CD4-positive, alpha-beta memory T cell (primary cell): Measurements from ENCODE around the gene ATAD5. TPM values are rescaled to one million over a fixed set of nuclear protein-coding genes. Genes with fewer than 3 reads are reported as not detected.
"Not testable (repeated sequence)": the region's sequence is repeated elsewhere in the genome, so short reads cannot be mapped to it uniquely, and the experiment has no call there.

ENCODE experiments used
- CTCF ChIA-PET: fragments of 350-600 bp; sonication (Branson Sonifier 250); formaldehyde crosslinking; loops from one replicate; lab custom pipeline; 2021; ENCODE audit warnings: inconsistent platforms; ENCODE audit not compliant: partially characterized antibody; lab: Charles Lee
- POLR2A ChIA-PET: fragments of 350-600 bp; sonication (Branson Sonifier 250); formaldehyde crosslinking; loops from one replicate; lab custom pipeline; 2021; ENCODE audit not compliant: partially characterized antibody; lab: Charles Lee
- DNase-seq, 5 donors: peaks; one replicate each; pipeline versions ENCODE4 v3.0.0 to v3.0.0-alpha.2; 2020 to 2022; ENCODE audit warnings: mixed read lengths in 1 of 5
- H3K27ac ChIP-seq: one replicate; pipeline ENCODE4 v1.7.0; 2013; ENCODE audit warnings: low read depth, low read length
- H3K27me3 ChIP-seq: 2 replicates; pipeline ENCODE4 v1.7.0; 2013; ENCODE audit warnings: mild to moderate bottlenecking, low read length, moderate library complexity; ENCODE audit not compliant: insufficient read depth
- H3K36me3 ChIP-seq: 2 replicates; pipeline ENCODE4 v1.7.0; 2013; ENCODE audit warnings: mild to moderate bottlenecking, low read length, moderate library complexity; ENCODE audit not compliant: insufficient read depth
- H3K4me1 ChIP-seq: 2 replicates; pipeline ENCODE4 v1.7.0; 2013; ENCODE audit warnings: mild to moderate bottlenecking, low read length, moderate library complexity; ENCODE audit not compliant: insufficient read depth
- H3K4me3 ChIP-seq, 2 donors: one replicate each; pipeline ENCODE4 v1.7.0; 2013; ENCODE audit warnings: low read length in 2 of 2, mild to moderate bottlenecking in 1 of 2
- H3K9me3 ChIP-seq, 2 donors: one replicate each; pipeline ENCODE4 v1.7.0; 2013; ENCODE audit warnings: low read length in 2 of 2, control low read depth in 1 of 2; ENCODE audit not compliant: control insufficient read depth in 1 of 2
- H3K27ac Mint-ChIP-seq, 7 donors: one replicate each; pipeline ENCODE4 v1.8.0; 2020 to 2021; ENCODE audit warnings: mixed read lengths in 7 of 7, mild to moderate bottlenecking in 6 of 7, inconsistent platforms in 3 of 7, moderate library complexity in 3 of 7
- H3K27me3 Mint-ChIP-seq, 2 donors: one replicate each; pipeline ENCODE4 v1.8.0; 2020 to 2021; ENCODE audit warnings: mixed read lengths in 2 of 2
- H3K36me3 Mint-ChIP-seq, 2 donors: one replicate each; pipeline ENCODE4 v1.8.0; 2020 to 2021; ENCODE audit warnings: mixed read lengths in 2 of 2, inconsistent platforms in 1 of 2, mild to moderate bottlenecking in 1 of 2
- H3K4me1 Mint-ChIP-seq, 4 donors: one replicate each; pipeline ENCODE4 v1.8.0; 2020 to 2021; ENCODE audit warnings: mixed read lengths in 4 of 4, mild to moderate bottlenecking in 1 of 4
- H3K4me3 Mint-ChIP-seq, 8 donors: one replicate each; pipeline ENCODE4 v1.8.0; 2020 to 2021; ENCODE audit warnings: mixed read lengths in 8 of 8, mild to moderate bottlenecking in 7 of 8, moderate library complexity in 6 of 8, inconsistent platforms in 3 of 8
- H3K9me3 Mint-ChIP-seq, 8 donors: one replicate each; pipeline ENCODE4 v1.8.0; 2020 to 2021; ENCODE audit warnings: mixed read lengths in 8 of 8, mild to moderate bottlenecking in 5 of 8, inconsistent platforms in 3 of 8, moderate library complexity in 1 of 8
- intact Hi-C: fragments of 100-400 bp; cut with micrococcal nuclease; formaldehyde crosslinking; loops from one replicate; pipeline ENCODE4 v1.15.1; 2023
- polyA plus RNA-seq, 2 donors: library from polyadenylated mRNA; unstranded; fragments of 300-500 nt; fragmentation: Illumina TruSeq; gene quantifications; one replicate each; pipeline ENCODE4 v1.2.3, GENCODE V29; 2021
- total RNA-seq, 2 experiments: library from RNA; stranded (reverse); gene quantifications; one replicate each; pipeline ENCODE4 v1.2.3, GENCODE V29; 2021

ATAD5 gene
- total and polyA plus RNA-seq, 4 experiments from 2014 or later: 0.15 to 4.5 (median 3.2) TPM

DNA sequence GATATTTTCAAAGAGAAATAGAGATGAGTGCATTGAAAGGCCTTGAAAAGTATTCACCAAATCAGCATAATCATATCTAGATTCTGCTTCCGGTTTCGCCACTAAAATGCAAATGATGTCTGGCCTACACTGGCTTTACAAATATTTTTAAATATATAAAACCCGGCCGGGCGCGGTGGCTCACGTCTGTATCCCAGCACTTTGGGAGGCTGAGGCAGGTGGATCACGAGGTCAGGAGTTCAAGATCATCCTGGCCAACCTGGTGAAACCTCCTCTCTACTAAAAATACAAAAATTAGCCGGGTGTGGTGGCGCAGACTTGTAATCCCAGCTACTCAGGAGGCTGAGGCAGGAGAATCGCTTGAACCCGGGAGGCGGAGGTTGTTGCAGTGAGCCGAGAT is 8.8 kb upstream of the ATAD5 start:
- ChIA-PET POLR2A (interaction anchor here (1.0 to 11.3 kb wide), 5 partner anchors 14 to 346 kb away, joined by 4 to 317 read pairs (median 7); partner anchors contain the start of gene GOSR1), CTCF (interaction anchor here (4.9 to 12.7 kb wide), 2 partner anchors 13 to 25 kb away, joined by 29 to 271 read pairs; no protein-coding TSS in a partner anchor)
- intact Hi-C loops: loop anchor here (5.0 kb wide), 3 partner anchors 36 to 494 kb away; no protein-coding TSS in a partner anchor
- H3K27ac Mint-ChIP-seq: peak overlapping the region; percentile 88 to 96 (median 91)
- peak overlapping the region; percentile 10 to 90 for H3K4me3 ChIP-seq
- H3K9me3 Mint-ChIP-seq, H3K27me3 Mint-ChIP-seq, H3K36me3 ChIP-seq, H3K27me3 ChIP-seq, H3K9me3 ChIP-seq: not testable (repeated sequence)
- peak in 1 of 5 donors; percentile 52 for DNase-seq
- H3K4me3 Mint-ChIP-seq: peak overlapping the region; percentile 93 to 100 (median 96)
- H3K4me1 ChIP-seq: peaks cover 60% of the 10 kb centered on the region
- peaks cover 35 to 62% (median 47%) of the 10 kb centered on the region in 4 donors for H3K4me1 Mint-ChIP-seq
- peak overlapping the region; percentile 83 for H3K27ac ChIP-seq
- peaks cover 5 to 27% of the 10 kb centered on the region in 2 donors for H3K36me3 Mint-ChIP-seq

DNA sequence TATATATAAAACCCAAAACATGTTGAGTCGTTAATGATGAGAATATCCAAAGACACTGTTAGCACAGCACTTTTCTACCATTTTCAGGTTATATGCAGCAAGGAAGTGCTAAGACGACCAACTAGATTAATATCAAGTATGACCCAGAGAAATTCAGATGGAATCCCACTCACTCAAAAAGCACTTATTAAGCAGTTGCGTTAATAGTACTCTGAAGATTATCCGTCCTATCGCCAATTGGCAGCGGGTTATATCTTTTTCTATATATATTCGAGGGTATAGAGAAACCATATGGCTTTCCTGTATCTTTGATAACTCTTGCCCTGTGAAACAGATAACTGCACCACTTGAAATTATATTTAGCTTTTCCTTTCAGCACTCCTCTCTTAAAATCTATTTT is 8.3 kb upstream of the ATAD5 start:
- Mint-ChIP-seq H3K9me3 (peaks cover 0 to 2% (median 0%) of the 10 kb centered on the region in 8 donors), H3K27me3 (no peaks in the 10 kb centered on the region), H3K4me1 (peaks cover 35 to 56% (median 45%) of the 10 kb centered on the region in 4 donors), H3K27ac (peak overlapping the region; percentile 81 to 97 (median 94)), H3K4me3 (peak overlapping the region; percentile 93 to 100 (median 96)), H3K36me3 (peaks cover 4 to 27% of the 10 kb centered on the region in 2 donors)
- Histone ChIP-seq H3K9me3 (no peaks in the 10 kb centered on the region), H3K27me3 (no peaks in the 10 kb centered on the region), H3K27ac (peak overlapping the region; percentile 83), H3K4me3 (peak overlapping the region; percentile 90 to 92), H3K4me1 (peaks cover 55% of the 10 kb centered on the region), H3K36me3 (no peaks in the 10 kb centered on the region)
- ChIA-PET POLR2A (interaction anchor here (1.0 to 11.3 kb wide), 12 partner anchors 12 to 1257 kb away, joined by 3 to 317 read pairs (median 6); partner anchors contain the start of genes ABHD15 and GOSR1), CTCF (interaction anchor here (2.5 to 12.7 kb wide), 3 partner anchors 14 to 37 kb away, joined by 9 to 271 read pairs (median 29); no protein-coding TSS in a partner anchor)
- intact Hi-C loops: loop anchor here (5.0 kb wide), 3 partner anchors 36 to 494 kb away; no protein-coding TSS in a partner anchor
- no peak for DNase-seq

DNA sequence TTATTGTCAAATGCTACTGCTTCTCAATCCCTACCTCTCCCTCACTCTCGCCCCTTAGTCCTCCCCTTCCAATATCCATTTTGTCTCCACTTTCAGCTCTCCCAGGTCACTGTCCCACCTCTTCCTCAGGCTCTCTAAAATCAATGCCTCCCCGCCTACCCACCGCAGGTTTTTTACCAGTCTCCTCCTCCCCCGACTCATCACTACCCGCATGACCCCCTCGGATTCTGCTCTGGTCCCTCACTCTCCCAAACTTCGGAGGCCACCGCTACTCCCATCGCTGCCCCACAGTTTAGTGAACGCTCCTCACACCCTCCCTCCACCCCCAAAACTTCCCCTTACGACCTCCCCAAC is 7.8 kb upstream of the ATAD5 start:
- H3K27ac ChIP-seq: peak overlapping the region; percentile 83
- Mint-ChIP-seq H3K4me3 (peak overlapping the region; percentile 93 to 100 (median 96)), H3K9me3 (peaks cover 0 to 2% (median 0%) of the 10 kb centered on the region in 8 donors), H3K27me3 (no peaks in the 10 kb centered on the region), H3K36me3 (peaks cover 0 to 22% of the 10 kb centered on the region in 2 donors), H3K4me1 (peaks cover 31 to 51% (median 40%) of the 10 kb centered on the region in 4 donors), H3K27ac (peak overlapping the region; percentile 81 to 97 (median 94))
- H3K9me3 ChIP-seq: no peaks in the 10 kb centered on the region
- ChIA-PET CTCF (interaction anchor here (0.6 to 12.7 kb wide), 10 partner anchors 9 to 147 kb away, joined by 3 to 271 read pairs (median 4); partner anchors contain the start of gene RNF135), POLR2A (interaction anchor here (0.6 to 11.3 kb wide), 15 partner anchors 12 to 1969 kb away, joined by 3 to 317 read pairs (median 5); partner anchors contain the start of genes ABHD15, ERAL1 and GOSR1)
- intact Hi-C loops: loop anchor here (1.0 to 5.0 kb wide), 7 partner anchors 8 to 493 kb away; no protein-coding TSS in a partner anchor
- H3K4me3 ChIP-seq: peak overlapping the region; percentile 90 to 92
- peaks cover 50% of the 10 kb centered on the region for H3K4me1 ChIP-seq
- DNase-seq: peak in 1 of 5 donors; percentile 61
- H3K27me3 ChIP-seq: no peaks in the 10 kb centered on the region
- H3K36me3 ChIP-seq: no peaks in the 10 kb centered on the region

DNA sequence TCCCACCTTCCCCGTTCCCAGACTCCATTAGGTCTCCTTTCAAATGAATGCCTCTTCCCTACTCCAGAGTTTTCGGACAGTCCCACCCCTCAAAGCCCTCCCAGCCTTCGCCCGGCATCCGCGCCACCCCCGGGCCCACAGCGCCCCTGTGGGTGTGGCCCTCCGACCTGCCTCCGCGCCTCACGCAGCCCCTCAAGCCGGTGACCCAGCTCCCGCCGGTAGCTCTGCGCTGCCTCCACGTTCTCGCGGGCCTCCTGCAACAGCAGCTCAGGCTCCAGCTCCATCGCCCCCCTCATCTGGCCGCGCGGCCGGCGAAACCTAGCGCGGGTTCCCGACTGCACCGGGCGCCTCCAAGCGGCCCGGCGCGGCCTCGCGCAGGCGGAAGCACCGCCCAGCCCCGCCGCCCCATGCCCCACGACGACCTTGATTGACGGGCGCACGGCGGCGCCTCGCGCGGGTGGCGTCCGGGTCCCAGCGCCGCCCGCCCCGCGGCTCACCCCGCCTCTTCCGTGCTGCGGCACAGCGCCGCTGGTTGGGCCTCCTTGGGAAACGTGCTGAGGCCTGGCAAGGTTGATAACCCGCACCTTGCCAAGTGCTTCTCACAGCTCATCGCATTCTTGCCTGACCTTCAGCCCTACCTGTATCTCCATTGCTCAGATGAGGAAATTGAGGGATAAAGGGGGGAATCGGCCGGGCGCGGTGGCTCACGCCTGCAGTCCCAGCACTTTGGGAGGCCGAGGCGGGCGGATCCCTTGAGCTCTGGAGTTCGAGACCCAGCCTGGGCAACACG is 7.2 kb upstream of the ATAD5 start, which contains the start of gene CRLF3:
Gene CRLF3 (minus strand): TSS at position 337 of the 790 bp plus-strand sequence. CDS start 41 bp downstream, at position 296.
- H3K27me3 ChIP-seq: no peaks in the 10 kb centered on the region
- CTCF ChIA-PET: interaction anchor here (0.6 to 12.7 kb wide), 16 partner anchors 9 to 486 kb away, joined by 3 to 271 read pairs (median 4); partner anchors contain the start of genes GOSR1 and RNF135
- POLR2A ChIA-PET: interaction anchor here (0.6 to 11.3 kb wide), 18 partner anchors 11 to 1970 kb away, joined by 3 to 317 read pairs (median 4); partner anchors contain the start of genes ABHD15, ERAL1 and GOSR1
- peaks cover 0 to 2% (median 0%) of the 10 kb centered on the region in 8 donors for H3K9me3 Mint-ChIP-seq
- no peaks in the 10 kb centered on the region for H3K9me3 ChIP-seq
- H3K27ac ChIP-seq: peak within 1 kb of the TSS; percentile 83
- peak; percentile 87 to 93 (median 92) for DNase-seq
- peaks cover 44% of the 10 kb centered on the region for H3K4me1 ChIP-seq
- peaks cover 0 to 20% of the 10 kb centered on the region in 2 donors for H3K36me3 Mint-ChIP-seq
- no peaks in the 10 kb centered on the region for H3K36me3 ChIP-seq
- peak within 1 kb of the TSS; percentile 93 to 100 (median 96) for H3K4me3 Mint-ChIP-seq
- H3K4me1 Mint-ChIP-seq: peaks cover 26 to 45% (median 34%) of the 10 kb centered on the region in 4 donors
- intact Hi-C loops: loop anchor here (1.0 to 5.0 kb wide), 7 partner anchors 8 to 493 kb away; no protein-coding TSS in a partner anchor
- peak within 1 kb of the TSS; percentile 81 to 97 (median 94) for H3K27ac Mint-ChIP-seq
- peak within 1 kb of the TSS; percentile 90 to 92 for H3K4me3 ChIP-seq
- H3K27me3 Mint-ChIP-seq: no peaks in the 10 kb centered on the region

DNA sequence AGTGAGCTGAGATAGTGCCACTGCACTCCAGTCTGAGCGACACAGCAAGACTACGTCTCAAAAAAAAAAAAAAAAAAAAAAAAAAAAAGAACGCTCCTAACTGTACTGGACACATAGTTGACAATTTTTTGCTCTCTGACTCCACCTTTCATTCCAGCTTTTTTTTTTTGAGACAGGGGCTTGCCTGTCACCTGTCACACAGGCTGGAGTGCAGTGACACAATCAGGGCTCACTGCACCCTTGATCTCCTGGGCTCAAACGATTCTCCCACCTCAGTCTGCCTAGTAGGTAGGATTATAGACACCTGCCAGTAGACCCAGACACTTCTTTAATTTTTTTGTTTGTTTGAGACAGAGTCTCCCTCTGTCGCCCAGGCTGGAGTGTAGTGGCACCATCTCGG is 4.7 kb upstream of the ATAD5 start:
- H3K4me3 ChIP-seq: no peak overlapping the region
- POLR2A ChIA-PET: interaction anchor here (11.3 kb wide), 1 partner anchor 18 kb away, joined by 317 read pairs; no protein-coding TSS in a partner anchor
- H3K4me1 ChIP-seq: peaks cover 29% of the 10 kb centered on the region
- no peaks in the 10 kb centered on the region for H3K27me3 ChIP-seq
- Mint-ChIP-seq H3K4me1 (peaks cover 16 to 34% (median 27%) of the 10 kb centered on the region in 4 donors), H3K4me3 (peak overlapping the region in 1 of 8 donors; percentile 33), H3K27me3 (no peaks in the 10 kb centered on the region), H3K9me3 (peaks cover 0 to 7% (median 0%) of the 10 kb centered on the region in 8 donors), H3K27ac (peak overlapping the region in 2 of 7 donors; percentile 52 to 55), H3K36me3 (peaks cover 0 to 17% of the 10 kb centered on the region in 2 donors)
- no peaks in the 10 kb centered on the region for H3K36me3 ChIP-seq
- DNase-seq: no peak
- CTCF ChIA-PET: interaction anchor here (0.6 to 12.7 kb wide), 6 partner anchors 8 to 522 kb away, joined by 3 to 271 read pairs (median 4); no protein-coding TSS in a partner anchor
- intact Hi-C loops: no loop called here
- H3K9me3 ChIP-seq: no peaks in the 10 kb centered on the region
- no peak overlapping the region for H3K27ac ChIP-seq

DNA sequence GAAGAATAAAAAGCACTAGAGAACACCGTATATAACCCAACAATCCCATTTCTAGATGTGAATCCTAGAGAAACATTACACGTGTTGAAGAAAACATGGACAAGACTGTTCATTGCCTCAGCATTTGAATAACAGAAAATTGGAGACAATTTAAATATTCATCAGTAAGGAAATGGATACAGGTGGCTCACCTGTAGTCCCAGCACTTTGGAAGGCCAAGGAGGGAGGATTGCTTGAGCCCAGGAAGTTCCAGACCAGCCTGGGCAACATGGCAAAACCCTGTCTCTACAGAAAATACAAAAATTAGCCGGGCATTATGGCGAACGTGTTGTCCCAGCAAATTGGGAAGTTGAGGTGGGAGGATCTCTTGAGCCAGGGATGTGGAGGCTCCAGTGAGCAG is 2.7 kb upstream of the ATAD5 start:
- Histone ChIP-seq H3K4me3 (no peak overlapping the region), H3K9me3 (no peaks in the 10 kb centered on the region), H3K36me3 (no peaks in the 10 kb centered on the region), H3K4me1 (peaks cover 29% of the 10 kb centered on the region), H3K27ac (no peak overlapping the region), H3K27me3 (no peaks in the 10 kb centered on the region)
- H3K4me1 Mint-ChIP-seq: peaks cover 21 to 38% (median 32%) of the 10 kb centered on the region in 4 donors
- no peak for DNase-seq
- peaks cover 0 to 7% (median 0%) of the 10 kb centered on the region in 8 donors for H3K9me3 Mint-ChIP-seq
- H3K4me3 Mint-ChIP-seq: peak overlapping the region in 5 of 8 donors; percentile 18 to 54 (median 30)
- H3K27me3 Mint-ChIP-seq: no peaks in the 10 kb centered on the region
- intact Hi-C loops: no loop called here
- ChIA-PET POLR2A (no interaction called here), CTCF (interaction anchor here (1.4 to 12.7 kb wide), 2 partner anchors 19 to 114 kb away, joined by 3 to 271 read pairs; no protein-coding TSS in a partner anchor)
- H3K36me3 Mint-ChIP-seq: peaks cover 0 to 12% of the 10 kb centered on the region in 2 donors
- peak overlapping the region in 1 of 7 donors; percentile 58 for H3K27ac Mint-ChIP-seq
